Spleen (tissue), 11 donors: ENCODE data around the gene DAPK1. TPM values are rescaled to one million over a fixed set of nuclear protein-coding genes. Genes with fewer than 3 reads are reported as not detected.

Source experiments
- DNase-seq: peaks from one replicate; pipeline ENCODE4 v3.0.0-alpha.2; 2020
- H3K27ac ChIP-seq, 8 donors: fragments of 200-600 bp; sonication (generic) in 7 of 8; 1 replicate in 4 of 8; 2 replicates in 4 of 8; pipeline versions ENCODE4 v1.5.0 to v1.8.0; 2016 to 2021; ENCODE audit warnings: inconsistent platforms in 4 of 8, mild to moderate bottlenecking in 4 of 8, moderate library complexity in 1 of 8
- H3K27me3 ChIP-seq, 7 donors: fragments of 200-600 bp; sonication (generic) in 6 of 7; replicated peaks in 1 of 7; 1 replicate in 4 of 7; 2 replicates in 3 of 7; pipeline versions ENCODE4 v1.5.0 to v1.8.0; 2016 to 2021; ENCODE audit warnings: inconsistent platforms in 3 of 7, mild to moderate bottlenecking in 1 of 7
- H3K36me3 ChIP-seq, 6 donors: fragments of 200-600 bp; sonication (generic) in 5 of 6; 1 replicate in 4 of 6; 2 replicates in 2 of 6; pipeline versions ENCODE4 v1.5.0 to v1.8.0; 2016 to 2021; ENCODE audit warnings: inconsistent platforms in 2 of 6
- H3K4me1 ChIP-seq, 6 donors: fragments of 200-600 bp; sonication (generic) in 5 of 6; 1 replicate in 3 of 6; 2 replicates in 3 of 6; pipeline versions ENCODE4 v1.5.0 to v1.8.0; 2016 to 2021; ENCODE audit warnings: inconsistent platforms in 3 of 6
- H3K4me3 ChIP-seq, 8 donors: fragments of 200-600 bp; sonication (generic) in 7 of 8; 1 replicate in 4 of 8; 2 replicates in 4 of 8; pipeline versions ENCODE4 v1.5.0 to v1.8.0; 2016 to 2021; ENCODE audit warnings: inconsistent platforms in 4 of 8, mild to moderate bottlenecking in 4 of 8, moderate library complexity in 2 of 8
- H3K9me3 ChIP-seq, 8 donors: fragments of 200-600 bp; sonication (generic) in 7 of 8; 1 replicate in 4 of 8; 2 replicates in 4 of 8; pipeline versions ENCODE4 v1.5.0 to v1.8.0; 2016 to 2021; ENCODE audit warnings: inconsistent platforms in 4 of 8
- POLR2A ChIP-seq, 3 donors: fragments of 450-650 bp; IDR thresholded peaks; one replicate each; pipeline ENCODE4 v1.5.1; 2017; ENCODE audit warnings: antibody characterized with exemption in 3 of 3, mild to moderate bottlenecking in 1 of 3
- POLR2AphosphoS5 ChIP-seq, 3 donors: sonication (generic); formaldehyde crosslinking; IDR thresholded peaks; one replicate each; pipeline ENCODE4 v1.5.1; 2017; ENCODE audit warnings: antibody characterized with exemption in 3 of 3
- WGBS, 5 donors: extraction: QIAGEN DNeasy Blood & Tissue Kit in 3 of 5; methylation state at CpG; one replicate each; pipeline versions ENCODE4 v1.1.5 to v1.1.7; 2013 to 2018; 5-methylcytosine and 5-hydroxymethylcytosine counted together
- intact Hi-C: fragments of 100-400 bp; cut with DNase I; formaldehyde crosslinking; loops from one replicate; pipeline ENCODE4 v1.15.0; 2023; ENCODE audit warnings: low total_unique reads
- polyA plus RNA-seq, 3 donors: library from polyadenylated mRNA; stranded (reverse); fragments of 200-250 nt; gene quantifications; one replicate each; pipeline ENCODE4 v1.2.1, GENCODE V29; 2013
- small RNA-seq, 4 donors: library from RNA; depleted of rRNA; stranded (forward); fragments of <200 nt; gene quantifications; one replicate each; pipeline ENCODE3, GENCODE V24; 2016
- total RNA-seq, 7 donors: library from RNA; depleted of rRNA in 3 of 7; stranded (reverse); fragments of >200 nt in 3 of 7; fragmentation: NEBNext Ultra II Directional in 4 of 7; extraction: Animal tissue kit (Norgen Biotek cat#: 25700) in 4 of 7; gene quantifications; one replicate each; pipeline versions ENCODE4 v1.1.0 to v1.2.1, GENCODE V29; 2016 to 2021
- TF ChIP-seq, protein P1 (sequence below), 11 experiments: fragments of 200-600 bp in 7 of 11; fragments of 450-650 bp in 4 of 11; sonication (generic) in 4 of 11; IDR thresholded peaks in 8 of 11; conservative IDR thresholded peaks in 3 of 11; 1 replicate in 7 of 11; 2 replicates in 4 of 11; pipeline versions ENCODE4 v1.4.0 to v1.8.0; 2016 to 2021; ENCODE audit warnings: antibody characterized with exemption in 11 of 11, inconsistent platforms in 4 of 11, mild to moderate bottlenecking in 1 of 11
- donor health status: healthy with polysubstance abuse.
- donor health status: DM: no; HTN: no; CAD: no; lungs with moderate emphysema.
- donor health status: DM: no; HTN: no; CAD: no.
- donor health status: Bipolar disorder and iron deficiency.
- donor health status: healthy.
- donor health status: DM: no; HTN: no; CAD: no.
- donor health status: DM: yes; HTN: yes; CAD: no.

DAPK1 gene
- total and polyA plus RNA-seq, 10 donors = 6.4 to 126 (median 102) TPM

DNA sequence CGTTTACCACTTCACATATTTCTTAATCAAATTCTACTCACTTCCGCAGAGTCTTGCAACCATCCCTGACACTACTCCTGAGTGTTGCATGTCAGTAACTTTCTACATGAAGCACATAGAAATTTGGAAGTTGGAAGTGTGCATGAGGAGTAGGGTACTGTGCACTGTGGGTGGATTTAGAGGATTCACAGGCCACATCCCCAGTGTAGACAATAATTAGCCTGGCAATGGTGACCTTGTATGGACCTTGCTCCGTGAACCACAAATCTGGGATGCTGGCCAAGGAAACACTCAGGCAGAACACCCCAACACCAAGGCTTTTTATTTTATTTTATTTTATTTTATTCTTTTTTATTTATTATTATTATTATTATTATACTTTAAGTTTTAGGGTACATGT lies 253.8 kb downstream of the DAPK1 start:
- H3K27ac ChIP-seq = no peak overlapping the region

DNA sequence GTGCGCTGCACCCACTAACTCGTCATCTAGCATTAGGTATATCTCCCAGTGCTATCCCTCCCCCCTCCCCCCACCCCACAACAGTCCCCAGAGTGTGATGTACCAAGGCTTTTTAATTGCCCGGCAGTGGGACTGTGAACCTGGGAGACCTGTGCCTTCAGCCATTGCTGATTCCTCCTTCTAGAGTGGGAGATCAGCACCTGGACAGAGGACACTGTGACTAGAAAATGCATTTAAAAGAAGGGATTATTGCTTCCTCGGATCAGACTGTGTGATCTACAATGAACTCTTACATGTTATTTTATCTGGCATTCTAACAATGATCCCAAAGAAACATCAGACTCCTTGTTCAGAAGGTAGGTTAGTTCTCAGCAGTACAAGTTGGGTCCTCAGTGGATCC lies 254.2 kb downstream of the DAPK1 start:
- DNase-seq = no peak
- Histone ChIP-seq H3K36me3 (no peaks in the 10 kb centered on the region), H3K4me3 (no peak overlapping the region), H3K27me3 (no peaks in the 10 kb centered on the region), H3K9me3 (peaks cover 0 to 14% (median 8%) of the 10 kb centered on the region in 8 donors), H3K4me1 (no peaks in the 10 kb centered on the region), H3K27ac (no peak overlapping the region)
- WGBS, 5 donors = 65 to 85% (median 75%) methylated on average over 2 to 4 of the region's 4 CpGs
- TF ChIP-seq, protein P1, sequence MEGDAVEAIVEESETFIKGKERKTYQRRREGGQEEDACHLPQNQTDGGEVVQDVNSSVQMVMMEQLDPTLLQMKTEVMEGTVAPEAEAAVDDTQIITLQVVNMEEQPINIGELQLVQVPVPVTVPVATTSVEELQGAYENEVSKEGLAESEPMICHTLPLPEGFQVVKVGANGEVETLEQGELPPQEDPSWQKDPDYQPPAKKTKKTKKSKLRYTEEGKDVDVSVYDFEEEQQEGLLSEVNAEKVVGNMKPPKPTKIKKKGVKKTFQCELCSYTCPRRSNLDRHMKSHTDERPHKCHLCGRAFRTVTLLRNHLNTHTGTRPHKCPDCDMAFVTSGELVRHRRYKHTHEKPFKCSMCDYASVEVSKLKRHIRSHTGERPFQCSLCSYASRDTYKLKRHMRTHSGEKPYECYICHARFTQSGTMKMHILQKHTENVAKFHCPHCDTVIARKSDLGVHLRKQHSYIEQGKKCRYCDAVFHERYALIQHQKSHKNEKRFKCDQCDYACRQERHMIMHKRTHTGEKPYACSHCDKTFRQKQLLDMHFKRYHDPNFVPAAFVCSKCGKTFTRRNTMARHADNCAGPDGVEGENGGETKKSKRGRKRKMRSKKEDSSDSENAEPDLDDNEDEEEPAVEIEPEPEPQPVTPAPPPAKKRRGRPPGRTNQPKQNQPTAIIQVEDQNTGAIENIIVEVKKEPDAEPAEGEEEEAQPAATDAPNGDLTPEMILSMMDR (IDR thresholded peaks at IDR 0.05 in 8 of 11, conservative IDR thresholded peaks at IDR 0.05 in 3 of 11) = no peak
- TF ChIP-seq POLR2AphosphoS5 (IDR thresholded peaks at IDR 0.05) = no peak
- no peak for TF ChIP-seq POLR2A (IDR thresholded peaks at IDR 0.05)
- intact Hi-C loops = no loop called here

More for the DNA sequence above, 253.8 kb downstream of the DAPK1 start:
- no peak for DNase-seq
- H3K36me3 ChIP-seq = no peaks in the 10 kb centered on the region
- H3K27me3 ChIP-seq = no peaks in the 10 kb centered on the region
- 73 to 87% (median 77%) methylated on average over 3 of the region's 3 CpGs for WGBS, 5 donors
- peaks cover 0 to 14% (median 8%) of the 10 kb centered on the region in 8 donors for H3K9me3 ChIP-seq
- no peaks in the 10 kb centered on the region for H3K4me1 ChIP-seq
- H3K4me3 ChIP-seq = no peak overlapping the region
- intact Hi-C loops = no loop called here
- TF ChIP-seq POLR2AphosphoS5 (IDR thresholded peaks at IDR 0.05) (no peak), POLR2A (IDR thresholded peaks at IDR 0.05) (no peak)
- TF ChIP-seq, protein P1 (IDR thresholded peaks at IDR 0.05 in 8 of 11, conservative IDR thresholded peaks at IDR 0.05 in 3 of 11) = no peak

DNA sequence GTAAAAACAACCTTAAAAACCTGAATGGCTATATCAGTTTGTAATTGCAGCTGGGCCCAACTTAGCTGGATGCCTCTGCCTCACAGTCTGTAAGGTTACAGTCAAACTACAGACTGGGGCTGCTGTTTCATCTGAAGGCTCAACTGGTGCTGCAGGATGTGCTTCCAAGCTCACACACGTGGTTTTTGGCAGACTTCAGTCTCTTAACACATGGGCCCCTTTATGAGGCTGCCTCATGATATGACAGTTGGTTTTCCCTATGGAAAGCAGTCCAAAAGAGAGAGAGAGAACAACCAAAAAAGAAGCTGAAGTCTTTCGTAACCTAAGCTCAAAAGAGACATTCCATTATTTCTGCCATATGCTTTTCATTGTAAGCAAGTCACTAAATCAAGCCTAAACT lies 255.6 kb downstream of the DAPK1 start:
- WGBS, 5 donors = 45 to 76% (median 62%) methylated on average over 2 of the region's 2 CpGs
- DNase-seq = no peak
- Histone ChIP-seq H3K9me3 (peaks cover 0 to 14% (median 8%) of the 10 kb centered on the region in 8 donors), H3K4me3 (no peak overlapping the region), H3K36me3 (no peaks in the 10 kb centered on the region), H3K4me1 (no peaks in the 10 kb centered on the region), H3K27ac (no peak overlapping the region), H3K27me3 (no peaks in the 10 kb centered on the region)
- intact Hi-C loops = no loop called here
- TF ChIP-seq, protein P1 (IDR thresholded peaks at IDR 0.05 in 8 of 11, conservative IDR thresholded peaks at IDR 0.05 in 3 of 11) = no peak

Small RNAs within 50 kb of the gene (small RNA-seq; reads per million reads assigned to genes)
- gene AL161787.1 = 0 reads per million in 4 donors

Other genes with a start within 250 kb of the DAPK1 start
- 100 to 1,000 TPM; 142 to 384 (median 170) TPM for gene CTSL, start 228.3 kb downstream of the DAPK1 start, total RNA-seq
- gene CTSL, start 228.3 kb downstream of the DAPK1 start, polyA plus RNA-seq = 10 to 100 TPM; 37.8 to 94.0 (median 51.5) TPM